D721Med (cell line): Measurements from ENCODE around the gene WNT8A.
"Not testable (repeated sequence)": the region's sequence is repeated elsewhere in the genome, so short reads cannot be mapped to it uniquely, and the experiment has no call there.

Source experiments
- DNase-seq: peaks from one replicate; pipeline ENCODE4 v3.0.0; 2011; ENCODE audit warnings: low spot score; ENCODE audit not compliant: insufficient read length
- FAIRE-seq: peaks from 2 replicates; lab custom pipeline; 2011; peaks lifted over from hg19 to GRCh38; lab: Jason Lieb, UNC
- CTCF ChIP-seq: IDR thresholded peaks from 2 replicates; pipeline ENCODE4 v1.5.1; 2012; ENCODE audit warnings: mild to moderate bottlenecking, control low read depth; ENCODE audit not compliant: insufficient read depth; ENCODE audit errors: missing control alignments

WNT8A gene

GRCh38 chr5:138083702-138084101 lies at the start of gene WNT8A:
Gene WNT8A (plus strand): TSS chr5:138084033. CDS start chr5:138084128, 95 bp downstream.
- FAIRE-seq (no peak), DNase-seq (no peak)
- TF ChIP-seq CTCF, result no peak

GRCh38 chr5:138035605-138036537 lies 48.0 kb upstream of the WNT8A start:
- FAIRE-seq (peak; percentile 75), DNase-seq (no peak)

GRCh38 chr5:138037271-138037670 lies 46.6 kb upstream of the WNT8A start:
- FAIRE-seq, result no peak
- DNase-seq, result no peak

More at GRCh38 chr5:138035605-138036537, 48.0 kb upstream of the WNT8A start:
- TF ChIP-seq CTCF, result peak; percentile 95

GRCh38 chr5:138037907-138038633 lies 45.8 kb upstream of the WNT8A start:
- FAIRE-seq (no peak), DNase-seq (no peak)
- TF ChIP-seq CTCF, result no peak

More at GRCh38 chr5:138037271-138037670, 46.6 kb upstream of the WNT8A start:
- no peak for TF ChIP-seq CTCF

GRCh38 chr5:138038826-138039225 lies 45.0 kb upstream of the WNT8A start:
- no peak for FAIRE-seq
- TF ChIP-seq CTCF, result no peak
- no peak for DNase-seq

- not testable (repeated sequence) for DNase-seq, FAIRE-seq
Measured at GRCh38 chr5:138045283-138045682, 38.5 kb upstream of the WNT8A start.

- DNase-seq (no peak), FAIRE-seq (no peak)
- TF ChIP-seq CTCF, result no peak
Measured at GRCh38 chr5:138051441-138052296, 32.2 kb upstream of the WNT8A start.

GRCh38 chr5:138052718-138053117 lies 31.1 kb upstream of the WNT8A start:
- not testable (repeated sequence) for FAIRE-seq, DNase-seq
